ENCODE measurements around the gene PPAN.

GRCh38 chr19:10095948-10096614, 10.1 kb upstream of the PPAN start:
- TF ChIP-seq TAF1 (IDR thresholded peaks at IDR 0.05; ENCODE audit: low read depth, low read length): no peak
- no peak for TF ChIP-seq POLR2A (IDR thresholded peaks at IDR 0.05; ENCODE audit: low read depth, low read length)
- no peak for TF ChIP-seq POLR2AphosphoS5 (IDR thresholded peaks at IDR 0.05; ENCODE audit: low read depth, low read length)
- no peak for TF ChIP-seq SPI1 (IDR thresholded peaks at IDR 0.05; ENCODE audit: low read depth, low read length)
- TF ChIP-seq POU2F2 (IDR thresholded peaks at IDR 0.05; ENCODE audit: low read depth, low read length): no peak

Data from GM12891 (cell line).